GM18502 (cell line): ENCODE results near the gene HSF2BP.
"Not testable (repeated sequence)": the region's sequence is repeated elsewhere in the genome, so short reads cannot be mapped to it uniquely, and the experiment has no call there.

Source experiments
- ATAC-seq: cut with Tn5 transposase; IDR thresholded peaks from one replicate; pipeline ENCODE4 v1.9.1; 2021; ENCODE audit warnings: mild to moderate bottlenecking; ENCODE audit not compliant: unreplicated experiment, poor library complexity

The HSF2BP gene

GRCh38 chr21:43688906-43689305, 29.6 kb upstream of the HSF2BP start:
- ATAC-seq = no peak

- ATAC-seq = no peak
Measured at GRCh38 chr21:43687566-43688399, 28.5 kb upstream of the HSF2BP start.

GRCh38 chr21:43686811-43687565, 27.7 kb upstream of the HSF2BP start:
- ATAC-seq = no peak

GRCh38 chr21:43684424-43684823, 25.1 kb upstream of the HSF2BP start:
- no peak for ATAC-seq

- no peak for ATAC-seq
Measured at GRCh38 chr21:43681650-43682049, 22.4 kb upstream of the HSF2BP start.

- ATAC-seq = not testable (repeated sequence)
Measured at GRCh38 chr21:43680421-43680820, 21.1 kb upstream of the HSF2BP start.

GRCh38 chr21:43679951-43680350, 20.7 kb upstream of the HSF2BP start:
- no peak for ATAC-seq

GRCh38 chr21:43676391-43676790, 17.1 kb upstream of the HSF2BP start:
- no peak for ATAC-seq

- ATAC-seq = no peak
Measured at GRCh38 chr21:43675871-43676270, 16.6 kb upstream of the HSF2BP start.

GRCh38 chr21:43669828-43670605, 10.7 kb upstream of the HSF2BP start:
- ATAC-seq = no peak

GRCh38 chr21:43667191-43667904, 8.1 kb upstream of the HSF2BP start:
- ATAC-seq = no peak

GRCh38 chr21:43665879-43666278, 6.6 kb upstream of the HSF2BP start:
- ATAC-seq = no peak

- ATAC-seq = no peak
Measured at GRCh38 chr21:43664358-43664757, 5.1 kb upstream of the HSF2BP start.

GRCh38 chr21:43663033-43663432, 3.7 kb upstream of the HSF2BP start:
- no peak for ATAC-seq

GRCh38 chr21:43662286-43662685, 3.0 kb upstream of the HSF2BP start:
- ATAC-seq = no peak

GRCh38 chr21:43658769-43659135, 536 bp downstream of the HSF2BP start:
- ATAC-seq = no peak

- no peak for ATAC-seq
Measured at GRCh38 chr21:43658088-43658741, 1.1 kb downstream of the HSF2BP start.

GRCh38 chr21:43657355-43658087, 1.8 kb downstream of the HSF2BP start:
- ATAC-seq = no peak

GRCh38 chr21:43654806-43655489, 4.3 kb downstream of the HSF2BP start:
- ATAC-seq = no peak
